GM19463 (cell line): ENCODE data around the gene ADRA2A.

Source experiments
- ATAC-seq: cut with Tn5 transposase; IDR thresholded peaks from one replicate; pipeline ENCODE4 v1.9.1; 2021; ENCODE audit warnings: mild to moderate bottlenecking, moderate library complexity; ENCODE audit not compliant: unreplicated experiment

The ADRA2A gene

DNA sequence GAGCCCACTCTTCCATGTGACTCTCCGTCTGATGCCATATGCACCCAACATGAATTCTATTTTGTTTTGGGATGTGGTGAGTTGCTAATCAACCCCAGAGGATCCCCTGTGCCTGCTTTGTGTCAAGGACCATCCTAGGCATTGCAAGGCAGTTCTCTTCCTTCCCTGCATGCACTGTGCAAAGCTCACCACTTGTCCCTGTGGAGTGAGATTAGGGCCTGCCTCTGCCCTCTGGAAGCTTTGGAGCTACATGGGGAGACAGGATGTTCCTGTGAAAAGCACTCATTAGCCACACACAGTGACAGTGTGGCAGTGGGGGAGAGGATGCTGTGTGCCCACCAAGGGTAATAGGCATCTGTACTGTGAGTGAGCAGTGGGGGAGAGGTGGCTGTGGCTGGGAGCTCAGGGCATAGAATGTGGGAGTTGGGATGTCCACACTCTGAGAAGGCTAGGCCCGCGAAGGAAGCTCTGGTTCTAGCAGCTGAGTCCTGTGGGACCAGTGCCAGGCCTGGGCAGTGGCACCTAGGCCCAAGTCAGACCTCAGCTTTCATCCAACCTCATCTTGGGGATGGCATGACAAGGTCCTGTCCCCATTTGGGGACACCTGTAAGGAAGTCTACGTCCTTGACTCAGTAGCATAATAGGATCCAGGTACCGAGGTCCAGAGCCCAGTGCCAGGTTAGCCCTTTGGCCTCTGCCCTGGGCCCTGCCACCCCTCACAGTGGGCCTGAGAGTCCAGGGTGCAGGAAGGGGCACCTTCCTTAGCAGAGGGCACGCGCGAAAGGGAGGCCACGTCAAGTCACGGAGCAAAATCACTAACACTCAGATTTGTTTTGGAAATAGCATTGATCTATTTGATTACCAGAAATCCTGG is 6.6 kb downstream of the ADRA2A start:
- no peak for ATAC-seq

DNA sequence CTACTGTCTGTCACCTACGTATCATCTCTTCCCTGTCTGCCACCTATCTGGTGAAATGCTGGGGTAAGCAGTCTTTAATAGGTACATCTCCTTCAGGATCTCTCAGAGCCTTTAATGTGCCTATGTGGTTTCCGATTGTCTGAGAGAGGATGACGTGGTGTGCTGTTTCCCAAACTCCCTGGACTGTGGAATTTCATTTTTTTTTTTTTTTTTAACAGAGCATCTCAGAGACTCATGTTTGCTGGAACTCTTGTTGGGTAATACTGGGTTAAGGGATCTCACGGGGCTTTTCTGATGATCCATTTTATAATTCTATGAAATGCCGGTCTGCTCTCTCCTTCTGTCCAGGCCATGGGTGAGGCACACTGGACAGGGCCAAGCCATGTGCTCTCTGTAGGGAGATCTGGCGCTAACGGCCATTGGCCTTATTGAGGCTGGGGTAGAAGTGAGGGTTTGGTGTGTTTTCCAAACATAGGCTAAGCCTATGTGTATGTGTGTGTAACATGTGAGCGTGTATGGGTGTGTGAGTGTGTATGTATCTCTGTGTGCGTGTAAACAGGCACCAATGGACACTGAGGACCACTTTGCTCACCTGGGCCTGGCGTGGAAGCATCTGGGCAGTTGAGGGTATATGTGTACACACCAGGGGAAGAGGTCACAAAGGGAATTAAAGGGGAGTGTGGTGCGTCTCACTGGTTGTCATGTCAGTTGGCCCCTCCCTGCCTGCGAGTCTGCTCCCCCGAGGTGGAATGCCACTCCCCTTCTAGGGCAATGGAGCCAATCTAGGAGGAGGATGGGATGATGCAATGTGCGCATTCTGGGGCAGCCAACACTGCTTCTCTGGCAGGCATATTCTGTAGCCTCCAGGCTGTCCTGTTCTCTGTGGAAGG is 7.8 kb downstream of the ADRA2A start:
- no peak for ATAC-seq

DNA sequence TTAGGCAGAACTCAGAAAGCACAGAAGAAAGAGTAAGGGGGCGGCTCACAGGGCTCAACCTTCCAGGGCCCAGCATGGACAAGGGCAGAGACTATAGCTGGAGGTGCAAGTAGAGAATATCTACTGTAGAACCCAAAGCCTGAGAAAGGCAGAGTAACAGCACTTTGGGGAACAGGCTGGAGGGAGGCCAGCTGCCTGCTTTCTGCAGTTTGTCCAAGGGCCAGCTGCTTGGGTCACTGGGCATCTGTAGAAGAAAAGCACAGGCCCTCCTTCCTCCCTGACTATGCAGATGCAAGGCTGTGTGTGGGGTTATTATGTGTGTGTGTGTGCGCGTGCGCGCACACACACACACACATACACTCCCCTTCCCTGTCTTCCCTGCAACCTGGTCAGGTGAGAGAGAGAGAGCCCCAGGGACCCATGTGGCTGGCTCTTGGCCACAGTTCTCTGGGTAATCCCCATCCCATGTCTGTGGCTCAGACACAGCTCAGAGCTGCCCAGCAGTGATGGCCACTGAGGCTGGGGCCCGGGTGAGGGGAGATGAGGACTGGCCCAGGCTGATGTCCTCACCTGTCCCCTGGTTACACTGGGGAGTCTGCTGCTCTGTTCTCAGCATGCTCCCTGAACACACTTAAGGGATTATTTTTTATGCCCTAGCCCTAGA is 9.0 kb downstream of the ADRA2A start:
- no peak for ATAC-seq

DNA sequence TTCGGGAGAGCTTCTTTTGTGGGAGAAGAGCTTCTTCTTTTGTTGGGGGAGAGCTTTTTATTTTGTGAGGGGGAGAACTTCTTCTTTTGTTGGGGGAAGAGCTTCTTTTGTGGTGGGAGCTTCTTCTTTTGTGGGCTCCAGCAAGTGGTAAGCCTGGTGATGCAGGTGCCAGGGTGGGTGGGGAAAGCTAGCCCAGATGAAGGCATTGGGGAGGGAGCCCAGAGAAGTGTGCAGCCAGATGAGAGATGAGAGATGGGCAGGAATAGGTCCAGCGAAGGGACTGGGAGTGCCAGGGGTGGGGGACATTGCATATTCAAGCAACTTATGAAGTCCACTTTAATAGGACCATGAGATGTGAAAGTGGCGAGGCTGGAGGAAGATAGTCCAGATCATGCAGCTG is 9.7 kb downstream of the ADRA2A start:
- no peak for ATAC-seq

DNA sequence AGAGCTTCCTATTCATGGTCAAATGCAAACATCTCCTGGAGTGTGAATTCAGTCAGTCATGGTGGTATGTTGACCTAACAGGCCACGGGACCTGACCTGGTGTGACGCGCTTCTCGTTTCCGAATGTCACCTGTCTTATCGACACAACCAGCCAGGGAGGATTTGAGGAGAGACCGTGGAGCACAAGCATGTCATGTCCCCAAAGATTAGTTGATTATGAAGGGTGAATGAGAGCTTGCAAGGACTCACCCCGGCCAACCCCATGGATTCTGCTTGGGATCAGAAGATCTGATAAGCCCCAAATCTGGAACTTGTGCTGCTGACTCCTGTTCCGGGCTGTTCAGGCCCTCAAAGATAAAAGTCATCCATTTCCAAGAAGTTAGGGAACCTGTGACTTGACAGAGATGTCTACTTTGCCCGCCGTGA is 10.5 kb downstream of the ADRA2A start:
- ATAC-seq: no peak

DNA sequence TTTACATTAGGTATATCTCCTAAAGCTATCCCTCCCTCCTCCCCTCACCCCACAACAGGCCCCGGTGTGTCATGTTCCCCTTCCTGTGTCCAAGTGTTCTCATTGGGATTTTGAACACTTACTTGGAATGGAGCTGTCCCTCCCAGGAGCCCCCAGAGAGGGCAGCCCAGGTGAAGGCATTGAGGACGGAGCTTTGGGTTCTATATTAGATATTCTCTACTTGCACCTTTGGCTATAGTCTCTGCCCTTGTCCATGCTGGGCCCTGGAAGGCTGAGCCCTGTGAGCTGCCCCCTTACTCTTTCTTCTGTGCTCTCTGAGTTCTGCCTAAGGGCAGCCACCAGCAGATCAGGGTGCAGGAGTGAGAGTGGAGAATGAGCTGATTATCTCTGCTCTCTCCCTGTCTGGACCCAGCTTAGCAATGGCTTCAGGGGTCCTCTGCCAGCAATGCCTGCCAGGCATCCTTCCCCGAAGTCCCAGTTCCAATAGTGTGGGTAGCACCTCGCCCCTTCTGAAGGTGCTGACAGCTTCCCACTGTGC is 11.2 kb downstream of the ADRA2A start:
- no peak for ATAC-seq

DNA sequence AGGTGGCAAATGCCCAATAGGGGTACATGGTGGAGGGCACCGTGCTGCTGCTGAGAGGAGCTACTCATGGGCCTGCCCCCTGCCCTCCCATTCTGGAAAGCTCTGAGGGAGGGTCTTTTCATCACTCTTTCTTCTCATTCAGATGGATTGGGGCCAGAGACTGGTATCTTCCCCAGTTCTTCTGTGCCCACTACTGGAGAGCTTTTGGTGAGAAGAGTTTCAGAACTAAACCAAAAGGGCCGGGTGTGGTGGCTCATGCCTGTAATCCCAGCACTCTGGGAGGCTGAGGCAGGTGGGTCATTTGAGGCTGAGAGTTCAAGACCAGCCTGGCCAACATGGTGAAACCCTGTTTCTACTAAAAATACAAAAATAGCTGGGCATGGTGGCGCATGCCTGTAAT is 12.5 kb downstream of the ADRA2A start:
- ATAC-seq: no peak

DNA sequence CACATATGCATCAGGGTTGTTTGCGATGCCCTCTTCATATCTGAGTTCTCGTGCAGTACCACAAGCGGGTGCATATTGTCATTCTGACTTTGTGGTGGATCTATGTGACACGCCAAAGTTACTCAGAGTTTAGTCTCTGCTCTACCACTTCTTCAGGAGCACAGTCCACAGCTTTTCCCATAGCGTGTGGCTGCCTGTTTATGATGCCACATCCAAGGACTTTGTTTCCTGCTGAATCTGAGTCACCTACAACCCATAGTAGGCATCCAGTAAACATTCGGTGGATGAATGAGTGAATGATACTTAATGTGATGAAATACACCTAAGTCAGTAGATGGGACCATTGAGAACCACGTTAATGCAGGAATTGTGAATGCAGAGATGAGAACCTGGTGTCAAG is 15.0 kb downstream of the ADRA2A start:
- ATAC-seq: no peak

DNA sequence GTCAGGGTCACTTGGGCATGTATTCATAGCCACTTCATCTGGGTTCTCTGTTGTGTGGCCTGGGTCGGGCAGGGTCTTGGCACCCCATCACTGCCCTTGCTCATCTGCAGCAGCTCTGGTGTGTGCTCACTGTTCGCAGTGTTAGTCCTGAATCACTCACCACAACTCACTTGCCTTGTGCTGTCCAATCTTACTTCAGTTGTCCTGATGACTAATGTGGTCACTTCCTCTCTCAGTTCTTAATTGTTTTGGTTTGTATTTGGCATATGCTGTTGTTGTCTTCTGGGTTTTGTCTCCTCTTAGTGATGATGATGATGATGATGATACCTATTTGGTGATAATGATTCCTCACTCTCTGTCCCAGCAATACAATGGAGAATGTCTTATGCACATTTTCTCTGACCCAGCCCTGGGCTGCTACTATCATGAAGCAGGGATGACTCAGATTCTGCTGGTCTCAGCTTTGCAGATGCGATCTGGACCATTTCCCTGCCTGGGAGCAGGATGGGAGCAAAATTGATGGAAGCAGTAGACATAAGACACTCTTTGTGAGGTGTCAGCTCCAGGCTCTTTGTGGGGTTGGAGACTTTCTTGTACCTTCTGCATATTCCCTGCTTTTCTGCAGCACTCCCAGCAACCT is 17.0 kb downstream of the ADRA2A start:
- no peak for ATAC-seq

DNA sequence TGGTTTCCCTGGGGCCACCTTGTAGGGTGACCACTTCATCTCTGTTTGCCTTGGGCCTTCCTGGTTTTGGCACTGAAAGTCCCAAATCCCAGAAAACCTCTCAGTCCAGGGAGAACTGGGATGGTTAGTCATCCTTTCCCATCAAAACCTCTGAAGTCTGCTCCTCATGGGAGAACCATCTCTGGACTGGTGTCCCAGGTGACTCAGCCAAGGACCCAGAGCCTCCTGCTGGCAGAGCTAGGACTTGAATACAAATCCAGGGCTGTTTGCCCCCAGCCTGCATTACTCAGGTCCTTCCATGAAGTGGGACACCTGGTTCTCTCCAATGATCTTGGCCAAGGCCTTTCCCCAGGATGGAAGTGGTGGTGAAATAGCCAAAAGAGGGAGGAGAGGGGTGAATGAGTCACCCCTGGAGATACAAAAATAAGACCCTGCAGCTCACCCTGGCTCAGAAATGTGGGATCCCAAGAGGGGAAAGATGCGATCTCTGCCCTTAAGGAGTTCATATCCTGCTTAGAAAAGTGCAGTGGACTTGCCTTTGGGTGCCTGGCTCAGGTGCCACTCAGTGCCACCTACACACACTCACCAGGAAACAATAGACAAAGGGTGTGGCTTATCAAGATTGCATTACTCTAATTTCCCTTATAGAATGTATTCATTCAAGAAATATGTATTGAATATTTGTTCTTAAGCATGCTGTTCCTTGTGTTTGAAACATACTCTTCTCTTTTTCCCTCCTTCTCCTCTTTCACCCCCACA is 22.0 kb downstream of the ADRA2A start:
- ATAC-seq: no peak

DNA sequence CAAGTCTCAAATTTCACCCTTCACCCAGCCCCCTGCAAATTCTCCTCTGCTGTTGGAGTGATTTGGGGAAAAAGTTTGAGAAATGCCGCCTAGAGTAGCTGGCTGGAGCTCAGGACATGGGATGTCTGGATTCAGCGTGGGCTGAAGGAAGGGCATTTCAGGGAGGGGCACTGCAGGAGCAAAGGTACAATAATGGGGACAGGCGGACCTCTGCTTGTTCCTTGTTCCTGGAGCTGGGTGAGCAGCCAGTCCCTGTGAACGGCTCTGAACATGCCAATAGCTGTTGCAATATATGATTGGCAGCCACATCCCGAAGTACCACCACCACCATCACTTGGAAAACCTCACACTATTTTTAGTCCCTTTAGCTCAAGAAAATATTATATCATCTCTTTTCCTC is 23.4 kb downstream of the ADRA2A start:
- ATAC-seq: no peak

DNA sequence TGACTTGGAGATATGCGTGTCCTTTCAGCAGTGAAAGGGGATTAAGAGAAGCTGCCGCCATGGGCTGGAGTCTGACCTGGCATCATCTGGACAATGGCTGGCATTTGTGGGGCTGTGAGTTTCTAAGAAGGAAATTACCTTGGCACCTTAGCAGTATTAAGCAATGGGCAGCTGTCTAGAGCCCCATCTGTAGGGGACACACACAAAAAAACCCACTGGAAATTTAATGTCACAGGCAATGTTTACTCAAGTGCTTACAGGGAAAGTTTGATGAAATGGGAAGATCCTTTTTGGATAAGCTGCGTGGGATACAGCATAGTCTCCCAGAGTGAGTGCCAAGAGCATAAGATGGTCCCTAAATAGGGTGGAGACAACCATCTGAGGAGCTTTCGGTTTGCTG is 25.0 kb downstream of the ADRA2A start:
- ATAC-seq: no peak

DNA sequence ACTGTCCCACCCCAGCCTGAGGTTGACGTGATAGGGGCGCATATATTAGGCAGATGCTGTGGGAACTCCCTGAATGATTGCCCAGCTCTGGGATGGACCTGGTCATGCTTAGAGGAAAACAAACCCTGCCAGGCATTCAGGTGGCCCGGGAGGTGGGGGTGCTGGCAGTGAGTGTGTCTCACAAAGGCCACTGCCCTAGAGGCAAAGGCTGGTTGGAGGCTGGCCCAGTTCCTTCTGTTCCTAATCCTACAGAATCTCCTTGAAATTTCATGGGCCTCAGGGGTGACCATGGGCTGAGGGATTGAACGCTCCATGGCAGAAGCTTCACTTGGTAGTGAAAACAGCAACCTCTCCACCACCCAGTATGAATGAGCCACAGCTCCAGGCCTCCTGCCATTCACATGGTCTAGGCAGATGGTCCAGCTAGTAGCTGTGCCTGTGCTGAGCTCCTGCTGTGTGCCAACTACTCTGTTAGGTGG is 25.6 kb downstream of the ADRA2A start:
- no peak for ATAC-seq

DNA sequence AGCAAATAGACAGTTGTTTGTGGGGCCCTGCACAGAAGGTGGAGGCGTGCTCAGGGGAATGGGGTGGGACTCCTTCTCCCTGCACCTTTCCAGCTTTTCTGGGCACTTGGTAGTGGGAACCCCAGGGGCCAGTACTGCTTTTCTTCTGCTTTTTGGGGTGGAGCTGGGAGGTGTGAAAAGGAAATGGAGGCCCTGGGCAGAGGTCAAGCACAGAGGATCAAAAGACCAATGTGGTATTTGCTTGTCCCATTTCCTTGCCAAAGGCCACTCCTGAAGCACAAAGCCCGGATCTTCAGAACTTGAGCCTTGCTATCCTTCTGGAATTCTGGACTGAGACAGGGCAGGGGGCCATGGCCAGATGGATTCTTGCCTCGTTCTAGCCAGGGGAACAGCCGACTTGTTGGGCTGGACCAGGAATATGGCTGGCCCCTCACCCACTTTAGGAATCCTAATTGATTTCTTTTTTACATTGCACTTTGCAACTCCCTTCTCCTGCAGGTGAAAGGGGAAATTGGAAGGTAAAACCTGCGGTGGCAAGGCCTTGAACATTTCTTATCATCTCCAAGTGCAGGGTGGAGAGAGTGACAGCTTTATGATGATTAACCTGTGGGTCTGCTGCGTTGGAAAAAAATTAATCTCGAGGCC is 26.5 kb downstream of the ADRA2A start:
- ATAC-seq: no peak

DNA sequence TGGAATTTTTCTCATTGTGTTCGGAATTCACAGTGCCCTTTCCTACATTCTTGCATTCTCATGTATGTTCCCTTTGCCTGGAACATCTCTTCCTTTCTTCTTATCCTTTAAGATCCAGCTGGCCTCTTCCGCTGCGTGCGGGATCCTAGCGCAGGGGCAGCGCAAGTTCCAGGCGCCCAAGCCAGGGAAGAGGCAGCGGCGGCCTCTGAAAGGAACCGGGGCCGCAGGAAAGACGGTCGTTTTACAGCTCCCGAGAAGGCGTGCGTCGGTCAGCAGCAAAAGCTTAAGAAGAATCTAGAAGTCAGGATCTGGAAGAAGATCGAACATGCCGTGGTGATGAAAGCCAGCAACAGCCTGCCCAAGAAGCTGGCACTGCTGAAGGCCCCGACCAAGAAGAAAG is 28.0 kb downstream of the ADRA2A start:
- no peak for ATAC-seq

DNA sequence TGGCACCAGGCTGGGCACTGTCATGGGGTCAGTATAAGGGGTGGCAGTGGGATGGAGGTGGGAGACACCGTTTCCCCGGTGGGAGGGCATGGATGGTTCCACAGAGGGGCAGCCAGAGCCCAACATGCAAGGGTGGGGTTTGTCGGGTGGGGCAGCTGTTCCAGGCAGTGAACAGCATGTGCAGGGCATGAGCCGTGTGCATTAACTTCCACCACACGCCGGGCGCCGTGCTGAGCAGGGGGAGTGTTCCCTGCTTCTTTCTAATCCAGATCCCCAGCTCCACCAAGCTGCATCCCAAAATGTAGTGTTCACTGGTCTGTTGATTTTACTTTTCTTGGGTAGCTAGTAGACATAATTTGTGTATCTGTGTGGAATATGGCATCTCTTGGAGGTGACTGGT is 29.3 kb downstream of the ADRA2A start:
- no peak for ATAC-seq

DNA sequence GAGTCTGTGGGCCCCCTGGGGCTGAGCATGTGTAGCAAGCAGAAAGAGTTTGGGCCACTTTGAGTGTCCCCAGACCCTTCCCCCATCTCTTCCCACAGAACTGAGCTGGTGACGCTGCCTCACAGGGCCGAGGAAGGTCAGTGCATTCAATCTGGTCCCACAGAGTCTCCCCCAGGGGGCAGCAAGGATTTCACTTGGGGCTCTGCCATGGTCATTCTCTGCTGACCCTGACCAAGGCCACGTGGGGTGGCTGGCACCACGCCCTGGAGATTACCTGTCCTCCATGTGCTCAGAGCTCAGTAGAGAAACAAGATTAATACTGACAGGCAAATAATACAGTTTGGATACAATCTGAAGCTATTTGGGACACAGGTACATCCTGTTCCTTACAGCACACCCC is 30.2 kb downstream of the ADRA2A start:
- no peak for ATAC-seq

DNA sequence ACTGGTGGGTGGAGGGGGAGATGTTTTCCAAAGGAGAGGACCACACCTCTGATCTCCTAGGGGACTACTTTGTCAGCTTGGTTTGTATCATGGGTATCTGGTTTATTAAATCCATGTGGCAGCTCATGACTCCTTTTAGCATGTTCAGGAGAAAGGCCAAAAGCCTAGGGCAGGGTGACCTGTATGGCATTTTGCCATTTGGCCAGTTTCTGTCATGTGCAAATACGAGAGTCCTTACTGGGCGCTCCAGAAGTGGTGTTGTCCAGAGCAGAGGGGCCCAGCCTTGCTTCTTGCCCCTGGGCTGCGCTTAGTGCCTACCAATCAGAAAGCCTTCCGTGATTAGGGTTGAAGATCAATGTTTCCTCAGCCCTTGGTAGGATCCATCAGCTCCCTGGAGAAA is 31.0 kb downstream of the ADRA2A start:
- no peak for ATAC-seq

DNA sequence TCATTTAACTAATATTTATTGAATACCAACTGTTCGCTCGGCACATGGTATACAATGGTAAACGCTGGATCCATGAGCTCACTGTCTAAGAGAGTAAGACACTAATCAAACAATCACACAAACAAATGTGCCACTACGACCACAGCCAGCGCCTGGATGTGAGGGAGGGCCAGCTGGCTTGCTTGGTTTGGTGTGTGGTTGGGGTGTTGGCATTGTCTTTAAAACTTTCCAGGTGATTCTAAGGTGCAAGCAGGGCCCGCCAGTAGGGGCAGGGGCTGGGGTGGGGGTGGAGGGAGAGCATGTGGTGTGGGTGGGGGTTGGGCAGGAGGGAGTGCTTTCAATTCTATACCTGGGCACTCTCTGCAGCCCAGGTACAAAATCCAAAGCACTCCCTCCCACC is 31.6 kb downstream of the ADRA2A start:
- ATAC-seq: no peak
